H1 (cell line): ENCODE data around the gene ACSF3. TPM values are rescaled to one million over a fixed set of nuclear protein-coding genes. Genes with fewer than 3 reads are reported as not detected.

Experiments
- CTCF ChIA-PET: fragments of 300-600 bp; sonication (Branson Sonifier 250); formaldehyde crosslinking; loops from one replicate; lab custom pipeline; 2021; ENCODE audit not compliant: partially characterized antibody; lab: Charles Lee
- POLR2A ChIA-PET: fragments of 300-600 bp; sonication (Branson Sonifier 250); formaldehyde crosslinking; loops from one replicate; lab custom pipeline; 2021; ENCODE audit warnings: inconsistent platforms; ENCODE audit not compliant: partially characterized antibody; lab: Charles Lee
- DNase-seq, 2 experiments: peaks; one replicate each; pipeline versions ENCODE4 v3.0.0 to v3.0.0-alpha.2; 2010 to 2022; ENCODE audit warnings: low spot score in 2 of 2, low read depth in 1 of 2, mixed read lengths in 1 of 2
- FAIRE-seq: peaks from 2 replicates; lab custom pipeline; 2011; peaks lifted over from hg19 to GRCh38; lab: Jason Lieb, UNC
- H2AFZ ChIP-seq: 2 replicates; pipeline ENCODE4 v1.8.1; 2012; ENCODE audit warnings: low read length, inconsistent platforms
- H2AK5ac ChIP-seq: 2 replicates; pipeline ENCODE4 v1.6.1; 2013; ENCODE audit warnings: low read depth, low read length
- H2BK120ac ChIP-seq: replicated peaks from 2 replicates; pipeline ENCODE3; 2013; ENCODE audit warnings: low read depth, low read length, inconsistent platforms
- H2BK12ac ChIP-seq: 2 replicates; pipeline ENCODE4 v1.6.1; 2013; ENCODE audit warnings: low read depth, low read length
- H2BK15ac ChIP-seq: 2 replicates; pipeline ENCODE4 v1.6.1; 2013; ENCODE audit warnings: low read length
- H2BK20ac ChIP-seq: 2 replicates; pipeline ENCODE4 v1.6.1; 2013; ENCODE audit warnings: low read length
- H2BK5ac ChIP-seq: 2 replicates; pipeline ENCODE4 v1.6.1; 2013; ENCODE audit warnings: low read depth, low read length
- H3K14ac ChIP-seq: 2 replicates; pipeline ENCODE4 v1.6.1; 2013; ENCODE audit warnings: inconsistent platforms; ENCODE audit not compliant: insufficient read length
- H3K18ac ChIP-seq: 2 replicates; pipeline ENCODE4 v1.6.1; 2013; ENCODE audit warnings: low read length; ENCODE audit errors: extremely low read depth
- H3K23ac ChIP-seq: 2 replicates; pipeline ENCODE4 v1.6.1; 2013; ENCODE audit warnings: inconsistent platforms; ENCODE audit not compliant: insufficient read length
- H3K23me2 ChIP-seq: 2 replicates; pipeline ENCODE4 v1.6.1; 2013; ENCODE audit warnings: low read depth, low read length
- H3K27ac ChIP-seq: 2 replicates; pipeline ENCODE4 v1.6.1; 2011; ENCODE audit warnings: low read depth, low read length, inconsistent platforms
- H3K27me3 ChIP-seq, 4 experiments: replicated peaks in 1 of 4; 1 replicate in 1 of 4; 2 replicates in 3 of 4; pipeline versions ENCODE4 v1.6.1 to v1.8.1; 2011 to 2013; ENCODE audit warnings: low read length in 3 of 4, mild to moderate bottlenecking in 3 of 4, inconsistent platforms in 2 of 4, mixed read lengths in 2 of 4, moderate library complexity in 1 of 4; ENCODE audit not compliant: control insufficient read depth in 3 of 4, insufficient read depth in 3 of 4; ENCODE audit errors: extremely low read depth in 1 of 4
- H3K36me3 ChIP-seq, 4 experiments: 2 replicates each; pipeline versions ENCODE4 v1.6.1 to v1.8.1; 2011 to 2013; ENCODE audit warnings: mild to moderate bottlenecking in 4 of 4, low read length in 3 of 4, moderate library complexity in 2 of 4, control low read depth in 1 of 4, inconsistent platforms in 1 of 4; ENCODE audit not compliant: insufficient read depth in 4 of 4, control insufficient read depth in 2 of 4
- H3K4ac ChIP-seq: replicated peaks from 2 replicates; pipeline ENCODE3; 2013; ENCODE audit warnings: low read length, low read depth, mixed read lengths, inconsistent platforms; ENCODE audit not compliant: insufficient read length
- H3K4me1 ChIP-seq, 4 experiments: replicated peaks in 1 of 4; 1 replicate in 1 of 4; 2 replicates in 3 of 4; pipeline versions ENCODE4 v1.6.1 to v1.8.1; 2011 to 2013; ENCODE audit warnings: low read length in 3 of 4, inconsistent platforms in 2 of 4, mixed read lengths in 1 of 4; ENCODE audit not compliant: insufficient read depth in 4 of 4, control insufficient read depth in 3 of 4
- H3K4me2 ChIP-seq, 2 experiments: 2 replicates each; pipeline versions ENCODE4 v1.6.1 to v1.8.1; 2011 to 2013; ENCODE audit warnings: low read depth in 2 of 2, low read length in 2 of 2, control low read depth in 1 of 2, inconsistent platforms in 1 of 2, mild to moderate bottlenecking in 1 of 2; ENCODE audit not compliant: insufficient read depth in 1 of 2
- H3K4me3 ChIP-seq, 4 experiments: fragments of 200-600, 300-600 bp in 1 of 4; sonication (generic), shearing (Covaris generic), sonication (Bioruptor Twin) in 1 of 4; 2 replicates each; pipeline versions ENCODE4 v1.5.1 to v1.8.1; 2011 to 2016; ENCODE audit warnings: low read length in 4 of 4, low read depth in 3 of 4, control low read depth in 2 of 4, inconsistent platforms in 2 of 4, mild to moderate bottlenecking in 2 of 4, mixed read lengths in 1 of 4, moderate library complexity in 1 of 4; ENCODE audit not compliant: insufficient read depth in 2 of 4; ENCODE audit errors: extremely low read depth in 1 of 4
- H3K56ac ChIP-seq: replicated peaks from 2 replicates; pipeline ENCODE3; 2013; ENCODE audit warnings: low read depth, mild to moderate bottlenecking, mixed read lengths, low read length, inconsistent platforms; ENCODE audit not compliant: insufficient read length
- H3K79me1 ChIP-seq: 2 replicates; pipeline ENCODE4 v1.6.1; 2013; ENCODE audit warnings: low read depth, low read length, control low read depth
- H3K79me2 ChIP-seq, 2 experiments: 2 replicates each; pipeline versions ENCODE4 v1.6.1 to v1.8.1; 2012 to 2013; ENCODE audit warnings: low read length in 2 of 2, mild to moderate bottlenecking in 2 of 2, inconsistent platforms in 1 of 2; ENCODE audit not compliant: insufficient read depth in 2 of 2, control insufficient read depth in 1 of 2
- H3K9ac ChIP-seq, 4 experiments: replicated peaks in 1 of 4; 1 replicate in 1 of 4; 2 replicates in 3 of 4; pipeline versions ENCODE4 v1.6.1 to v1.8.1; 2011 to 2013; ENCODE audit warnings: low read depth in 3 of 4, low read length in 3 of 4, control low read depth in 2 of 4, mild to moderate bottlenecking in 2 of 4, moderate library complexity in 2 of 4, inconsistent platforms in 1 of 4; ENCODE audit errors: extremely low read depth in 1 of 4
- H3K9me3 ChIP-seq, 2 experiments: 2 replicates each; pipeline versions ENCODE4 v1.6.1 to v1.8.1; 2012 to 2013; ENCODE audit warnings: mild to moderate bottlenecking in 2 of 2, moderate library complexity in 2 of 2, control low read depth in 1 of 2, inconsistent platforms in 1 of 2, low read depth in 1 of 2, low read length in 1 of 2, mixed read lengths in 1 of 2; ENCODE audit not compliant: insufficient read depth in 2 of 2
- H4K20me1 ChIP-seq, 2 experiments: replicated peaks in 1 of 2; 2 replicates each; pipeline versions ENCODE3 to v1.8.1; 2011 to 2013; ENCODE audit warnings: inconsistent platforms in 2 of 2, low read length in 2 of 2, mild to moderate bottlenecking in 1 of 2; ENCODE audit not compliant: insufficient read depth in 2 of 2, control insufficient read depth in 1 of 2
- H4K5ac ChIP-seq: 2 replicates; pipeline ENCODE4 v1.6.1; 2013; ENCODE audit warnings: low read length, low read depth, mixed read lengths, inconsistent platforms; ENCODE audit not compliant: insufficient read length
- H4K8ac ChIP-seq: 2 replicates; pipeline ENCODE4 v1.8.0; 2013; ENCODE audit warnings: mild to moderate bottlenecking, moderate library complexity, low read length, inconsistent platforms; ENCODE audit not compliant: insufficient read depth; ENCODE audit errors: extremely low read depth
- H4K91ac ChIP-seq: replicated peaks from 2 replicates; pipeline ENCODE3; 2013; ENCODE audit warnings: low read length, mixed read lengths, inconsistent platforms; ENCODE audit not compliant: insufficient read length
- BACH1 ChIP-seq: IDR thresholded peaks from 2 replicates; pipeline ENCODE4 v1.6.1; 2012; ENCODE audit warnings: low read length, improper control_type of control experiment
- CBX8 ChIP-seq: fragments of 300-800, 300-1000 bp; sonication (generic); IDR thresholded peaks from 2 replicates; pipeline ENCODE4 v1.7.1; 2016; ENCODE audit warnings: low read depth, low read length, borderline replicate concordance
- CTCF ChIP-seq, 3 experiments: IDR thresholded peaks; 1 replicate in 2 of 3; 2 replicates in 1 of 3; pipeline versions ENCODE4 v1.5.1 to v1.6.1; 2011; ENCODE audit warnings: low read length in 3 of 3, mild to moderate bottlenecking in 3 of 3, inconsistent platforms in 2 of 3, low read depth in 1 of 3, moderate library complexity in 1 of 3; ENCODE audit not compliant: insufficient read depth in 1 of 3; ENCODE audit errors: control extremely low read depth in 1 of 3
- KDM5A ChIP-seq: fragments of 200-600 bp; IDR thresholded peaks from 2 replicates; pipeline ENCODE4 v1.7.1; 2012; ENCODE audit warnings: mild to moderate bottlenecking, low read length, inconsistent platforms, mixed read lengths
- MAX ChIP-seq: IDR thresholded peaks from 2 replicates; pipeline ENCODE4 v1.6.1; 2012; ENCODE audit warnings: inconsistent platforms
- NRF1 ChIP-seq: IDR thresholded peaks from 2 replicates; pipeline ENCODE4 v1.6.1; 2011; ENCODE audit warnings: mild to moderate bottlenecking, low read depth, low read length, improper control_type of control experiment
- RFX5 ChIP-seq: IDR thresholded peaks from 2 replicates; pipeline ENCODE4 v1.6.1; 2011; ENCODE audit warnings: low read depth, low read length, improper control_type of control experiment, borderline replicate concordance
- SP2 ChIP-seq: IDR thresholded peaks from 2 replicates; pipeline ENCODE4 v1.6.1; 2012; ENCODE audit warnings: mild to moderate bottlenecking, low read length, inconsistent platforms
- TAF1 ChIP-seq: IDR thresholded peaks from 2 replicates; pipeline ENCODE4 v1.6.1; 2011; ENCODE audit warnings: mild to moderate bottlenecking, low read depth, low read length
- TBP ChIP-seq: IDR thresholded peaks from 2 replicates; pipeline ENCODE4 v1.6.1; 2011; ENCODE audit warnings: low read depth, low read length, improper control_type of control experiment
- whole genome bisulfite sequencing, 2 experiments: shearing (Covaris generic) in 1 of 2; methylation state at CpG; one replicate each; pipeline versions ENCODE4 v1.1.6 to v1.1.7; 2013 to 2015; ENCODE audit warnings: low lambda C conversion rate in 2 of 2, mixed read lengths in 2 of 2, inconsistent platforms in 1 of 2, low coverage in 1 of 2, missing lambda C conversion rate in 1 of 2; ENCODE audit not compliant: insufficient replicate concordance in 2 of 2, insufficient coverage in 1 of 2, insufficient read length in 1 of 2; ENCODE audit errors: extremely low coverage in 1 of 2, missing lambda C conversion rate in 1 of 2; 5-methylcytosine and 5-hydroxymethylcytosine counted together
- polyA plus RNA-seq, 7 experiments: library from polyadenylated mRNA; depleted of rRNA in 3 of 7; stranded (reverse) in 5 of 7; unstranded in 2 of 7; fragments of >200 nt in 5 of 7; fragments of 200-250 nt in 2 of 7; gene quantifications; 1 replicate in 5 of 7; 2 replicates in 1 of 7; 4 replicates in 1 of 7; pipeline versions ENCODE4 v1.2.1 to v1.2.3, GENCODE V29; 2011 to 2013; ENCODE audit warnings: missing spikeins in 2 of 7, mixed read lengths in 2 of 7
- total RNA-seq: library from RNA; stranded (reverse); fragmentation: NEBNext Ultra II Directional; extraction: Animal tissue kit (Norgen Biotek cat#: 25700); gene quantifications from 2 replicates; pipeline ENCODE4 v1.2.1, GENCODE V29; 2021

The ACSF3 gene
- total and polyA plus RNA-seq, 2 of the 8 experiments (the other 6 are each of a cell fraction or from before 2014, with no cell fraction given) = 15.6 to 22.9 TPM

GRCh38 chr16:89100601-89101302 lies 7.1 kb downstream of the ACSF3 start:
- Histone ChIP-seq H2BK20ac (no peak overlapping the region), H3K79me2 (peaks cover 0 to 37% of the 10 kb centered on the region in 2 experiments; a peak in 2 of 4 replicates), H3K14ac (no peak overlapping the region), H3K4me1 (peaks cover 0 to 7% (median 3%) of the 10 kb centered on the region in 4 experiments; a peak in 4 of 7 replicates), H4K5ac (no peak overlapping the region), H3K9ac (no peak overlapping the region), H3K18ac (no peak overlapping the region), H4K8ac (peak overlapping the region; percentile 20; the same call in 1 of the 2 replicates), H2BK5ac (no peak overlapping the region), H3K79me1 (peaks cover 20% of the 10 kb centered on the region), H3K56ac (no peak overlapping the region), H2AFZ (no peak overlapping the region), H3K27me3 (no peaks in the 10 kb centered on the region), H4K91ac (no peak overlapping the region), H2AK5ac (no peak overlapping the region), H3K9me3 (no peaks in the 10 kb centered on the region), H3K4me3 (no peak overlapping the region), H3K23me2 (no peaks in the 10 kb centered on the region), H2BK15ac (no peak overlapping the region), H3K23ac (no peak overlapping the region), H2BK120ac (no peak overlapping the region), H3K27ac (no peak overlapping the region), H4K20me1 (peaks cover 2 to 16% of the 10 kb centered on the region in 2 experiments), H3K4ac (no peak overlapping the region), H2BK12ac (no peak overlapping the region), H3K36me3 (peaks cover 0 to 15% (median 11%) of the 10 kb centered on the region in 4 experiments; a peak in 5 of 8 replicates), H3K4me2 (no peak overlapping the region)
- CTCF ChIA-PET = interaction anchor here (0.7 to 1.1 kb wide), 2 partner anchors 116 to 130 kb away, joined by 3 read pairs; no protein-coding TSS in a partner anchor
- 91% methylated on average over 39 of the region's 42 CpGs; no CpG with 5 or more reads in 1 of the 2 experiments for WGBS, 2 experiments
- FAIRE-seq (no peak), DNase-seq (no peak)
- POLR2A ChIA-PET = interaction anchor here (0.8 kb wide), 2 partner anchors 24 to 28 kb away, joined by 3 to 4 read pairs; no protein-coding TSS in a partner anchor
- TF ChIP-seq BACH1 (no peak), SP2 (no peak), CBX8 (no peak), RFX5 (no peak), NRF1 (no peak), CTCF (IDR thresholded peaks at IDR 0.05; ENCODE audit: control extremely low read depth in 1 of 3, insufficient read depth in 1 of 3, low read depth in 1 of 3, low read length in 3 of 3) (peak in 2 of 3 experiments; percentile 7 to 16; a peak in 2 of 4 replicates), TBP (no peak), MAX (no peak), TAF1 (no peak), KDM5A (no peak)
